ENCODE data around the gene GCNA.

Gene GCNA

DNA sequence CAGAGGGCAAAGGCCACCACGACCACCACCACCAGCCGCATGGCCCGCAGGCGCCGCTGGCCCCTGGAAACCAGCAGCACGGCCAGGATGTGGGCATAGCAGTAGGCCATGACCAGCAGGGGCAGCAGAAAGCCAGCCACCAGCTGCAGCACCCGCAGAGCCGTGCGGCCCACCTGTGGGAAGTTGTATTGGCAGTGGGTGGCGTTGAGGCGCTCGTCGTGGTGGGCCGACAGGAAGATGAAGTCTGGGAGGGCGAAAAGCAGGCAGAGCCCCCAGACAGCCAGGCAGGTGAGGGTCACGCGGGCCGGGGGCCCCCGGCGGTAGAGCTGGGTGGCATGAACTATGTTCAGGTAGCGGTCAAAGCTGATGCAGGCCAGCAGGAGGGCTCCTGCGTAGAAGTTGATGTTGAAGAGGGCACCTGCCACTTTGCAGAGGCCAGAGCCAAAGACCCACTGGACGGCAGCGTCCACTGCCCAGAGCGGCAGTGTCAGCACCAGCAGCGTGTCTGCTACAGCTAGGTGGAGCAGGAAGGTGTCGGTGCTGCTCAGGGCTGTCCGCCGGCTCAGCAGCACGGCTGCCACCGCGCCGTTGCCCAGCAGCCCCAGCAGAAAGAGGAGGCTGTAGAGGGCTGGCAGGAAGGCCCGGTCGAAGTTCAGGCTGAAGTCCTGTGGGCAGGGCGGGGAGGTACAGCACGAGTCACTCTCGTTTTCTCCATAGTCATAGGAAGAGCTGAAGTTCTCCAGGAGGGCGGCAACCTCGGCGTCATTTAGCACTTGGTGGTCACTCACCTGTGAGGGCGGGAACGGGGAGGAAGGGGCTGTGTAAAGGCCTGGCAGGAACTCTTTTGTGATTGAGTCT lies 38.7 kb downstream of the GCNA start:
- no peak for DNase-seq

DNA sequence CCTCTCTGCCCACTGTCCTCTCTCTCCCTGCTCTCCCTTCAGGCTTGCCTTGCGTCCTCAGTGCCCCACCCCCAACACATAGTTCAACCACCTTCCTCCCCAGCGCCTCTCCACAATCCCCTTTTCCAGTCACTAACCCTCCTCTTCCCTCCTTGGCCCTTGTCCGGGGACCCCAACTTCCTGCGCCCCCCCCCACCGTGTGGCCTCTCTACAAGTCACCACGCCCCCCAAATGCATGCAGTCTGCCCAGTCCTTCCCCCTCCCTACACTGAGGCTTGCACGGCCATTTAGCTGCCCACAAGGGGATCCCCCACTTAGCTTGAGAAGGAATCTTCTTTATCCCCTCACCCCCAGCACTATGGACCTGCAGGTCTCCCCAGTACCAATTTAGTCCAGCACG lies 39.5 kb downstream of the GCNA start:
- DNase-seq = no peak

DNA sequence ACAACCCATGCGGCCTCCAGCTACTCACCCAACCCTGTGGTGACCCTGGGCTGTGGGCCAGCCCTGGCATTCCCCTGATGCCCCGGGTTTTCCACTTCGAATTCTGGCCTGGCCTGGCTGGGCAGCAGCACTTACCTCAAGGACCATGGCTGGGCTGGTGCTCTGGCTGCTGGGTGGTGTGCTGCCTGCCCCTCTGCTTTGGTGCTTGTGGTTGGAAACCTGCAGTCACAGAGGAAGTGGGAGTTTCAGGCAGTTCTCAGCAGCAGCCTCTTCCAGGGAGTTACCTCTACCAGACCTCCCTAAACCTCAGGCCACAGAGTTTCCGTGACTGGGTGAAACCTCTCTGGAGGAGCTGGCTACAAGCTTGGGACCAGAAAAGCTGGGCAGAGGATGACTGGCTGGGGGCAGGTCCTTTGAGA lies 40.1 kb downstream of the GCNA start, which contains the start of gene CXCR3:
Gene CXCR3 (minus strand): TSS at position 209 of the 419 bp plus-strand sequence. CDS start 62 bp downstream, at position 147.
- DNase-seq = peak; percentile 87

DNA sequence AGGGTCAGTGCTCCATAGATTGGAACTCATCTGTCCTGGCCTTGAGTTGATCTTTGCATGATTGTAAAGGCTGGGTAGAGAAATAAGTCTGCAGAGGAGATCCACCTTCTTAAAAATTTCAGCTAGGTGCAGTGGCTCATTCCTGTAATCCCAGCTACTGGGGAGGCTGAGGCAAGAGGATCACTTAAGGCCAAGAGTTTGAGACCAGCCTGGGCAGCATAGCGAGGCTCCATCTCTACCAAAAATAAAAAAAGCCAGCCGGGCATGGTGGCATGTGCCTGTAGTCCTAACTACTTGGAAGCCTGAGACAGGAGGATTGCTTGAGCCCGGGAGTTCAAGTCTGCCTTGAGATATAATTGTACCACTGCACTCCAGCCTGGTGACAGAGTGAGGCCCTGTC lies 40.5 kb downstream of the GCNA start:
- DNase-seq = no peak

DNA sequence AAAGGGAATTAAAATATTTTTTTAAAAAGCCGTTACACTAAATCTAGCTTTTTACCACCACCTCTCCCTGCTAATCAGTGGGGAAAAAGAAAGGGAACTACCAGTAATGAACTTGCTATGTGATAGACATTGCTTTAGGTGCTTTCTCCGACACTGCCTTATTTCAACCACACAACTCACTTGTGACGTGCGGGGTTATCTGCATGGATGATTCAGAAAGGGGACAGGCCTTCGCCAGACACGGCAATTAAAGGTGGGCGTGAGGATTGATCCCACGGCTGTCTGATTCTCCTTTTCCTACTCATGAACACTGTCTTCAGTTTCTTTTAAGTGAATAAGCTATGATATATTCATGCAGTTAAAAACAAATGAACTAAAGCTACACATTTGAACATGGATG lies 41.0 kb downstream of the GCNA start:
- peak; percentile 25 for DNase-seq

DNA sequence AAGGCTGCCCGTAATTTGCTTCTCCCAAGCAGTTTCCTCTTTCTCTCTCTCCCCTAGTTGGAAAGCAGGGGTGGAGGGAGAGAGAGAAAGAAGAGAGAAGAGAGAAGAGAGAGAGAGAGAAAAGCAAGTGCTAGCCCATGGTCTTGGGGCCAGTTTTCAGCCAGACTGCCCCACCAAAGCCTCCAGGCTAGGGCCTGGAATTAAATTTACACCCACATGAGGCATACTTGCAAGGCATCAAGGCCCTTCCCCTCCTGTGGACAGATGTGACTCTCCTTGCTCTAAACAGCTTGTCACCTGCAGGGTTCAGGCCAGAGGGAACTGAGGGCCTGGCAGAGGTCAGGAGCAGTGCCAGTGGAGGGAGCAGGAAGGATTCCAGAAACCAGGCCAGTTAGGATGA lies 41.7 kb downstream of the GCNA start:
- peak; percentile 6 for DNase-seq

DNA sequence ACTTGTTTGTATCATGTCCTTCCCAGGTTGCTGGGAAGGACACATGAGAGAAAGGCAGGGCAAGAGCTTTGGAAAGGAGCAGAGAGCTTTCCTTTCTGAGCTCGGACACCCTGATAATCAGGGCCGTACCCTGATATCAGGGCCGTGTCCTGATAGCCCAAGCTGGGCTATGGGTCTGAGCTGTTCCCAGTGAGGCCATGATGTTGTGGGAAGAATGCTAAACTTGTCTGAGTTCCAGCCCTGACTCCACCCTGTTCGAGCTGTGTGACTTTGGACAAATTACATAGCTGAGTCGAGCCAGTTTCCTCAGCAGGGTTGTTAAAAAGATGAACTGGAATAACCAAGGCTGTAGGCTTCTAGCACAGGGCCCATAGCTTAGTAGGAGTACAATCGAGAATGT lies 43.4 kb downstream of the GCNA start:
- DNase-seq = no peak

DNA sequence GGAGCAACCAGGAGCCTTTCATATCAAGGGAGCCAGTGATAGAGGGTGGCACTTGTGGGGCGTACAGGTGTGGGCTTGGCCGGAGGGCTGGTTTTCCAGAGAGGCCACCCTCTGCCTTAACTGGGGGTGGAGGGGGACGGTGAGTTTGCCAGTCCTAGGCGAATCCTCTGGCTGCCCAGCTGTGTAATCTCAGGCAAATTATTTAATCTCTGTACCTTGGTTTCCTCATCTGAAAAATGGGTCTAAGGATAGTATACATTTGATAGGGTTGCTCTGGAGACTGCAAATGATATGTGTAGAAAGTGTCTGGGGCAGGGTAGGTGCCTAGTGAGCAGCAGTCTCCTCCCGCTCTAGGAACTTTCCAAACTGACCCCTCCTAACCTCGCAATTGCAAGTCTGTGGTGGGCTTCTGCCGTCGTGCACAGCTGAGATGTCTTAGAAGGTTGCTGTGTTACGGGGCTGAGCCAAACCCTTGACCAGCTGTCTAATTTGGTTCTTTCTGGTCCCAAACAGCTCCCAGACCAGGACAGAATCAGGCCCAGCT lies 43.9 kb downstream of the GCNA start:
- no peak for DNase-seq

DNA sequence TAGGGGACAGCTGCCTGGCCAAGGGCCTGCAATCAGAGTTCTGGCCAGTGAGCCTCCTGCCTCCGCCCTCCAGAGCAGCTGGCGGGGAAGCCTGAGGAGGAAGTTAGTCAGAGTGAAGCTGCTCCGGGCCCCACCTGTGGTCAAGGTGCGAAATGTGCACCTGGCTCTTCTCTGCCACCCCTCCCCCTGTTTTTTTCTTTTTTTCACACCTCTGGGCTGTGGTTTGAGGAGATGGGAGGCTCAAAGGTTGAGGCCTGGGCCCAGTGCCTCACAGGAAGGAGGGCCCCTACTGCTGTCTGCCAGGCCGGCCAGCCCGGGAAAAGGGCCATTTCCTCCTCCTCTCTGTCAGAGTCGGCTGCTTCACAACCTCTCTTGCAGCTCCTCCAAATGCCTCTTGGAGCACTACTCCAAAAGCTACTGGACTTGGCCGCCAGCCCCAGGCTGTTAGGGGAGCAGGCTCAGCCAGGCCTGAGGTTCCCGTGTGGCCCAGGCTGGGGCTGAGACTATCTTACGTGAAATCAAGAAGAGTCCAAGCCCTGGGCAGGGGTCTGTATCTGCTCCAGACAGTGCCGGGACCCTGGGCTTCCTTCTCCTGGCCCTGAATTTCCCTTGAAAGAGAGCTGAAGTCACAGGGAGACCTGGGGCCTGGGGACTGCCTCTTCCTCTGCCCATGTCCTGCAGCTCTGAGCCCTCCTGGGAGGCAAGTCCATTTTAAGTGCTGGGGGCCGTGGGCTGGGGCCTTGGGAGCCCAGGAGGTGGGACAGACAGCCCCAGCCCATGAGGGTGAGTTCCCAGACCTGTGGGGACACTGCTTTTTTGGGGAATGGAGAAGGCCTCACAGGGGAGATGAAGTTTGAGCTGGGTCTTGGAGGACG lies 44.6 kb downstream of the GCNA start:
- DNase-seq = peak; percentile 32

DNA sequence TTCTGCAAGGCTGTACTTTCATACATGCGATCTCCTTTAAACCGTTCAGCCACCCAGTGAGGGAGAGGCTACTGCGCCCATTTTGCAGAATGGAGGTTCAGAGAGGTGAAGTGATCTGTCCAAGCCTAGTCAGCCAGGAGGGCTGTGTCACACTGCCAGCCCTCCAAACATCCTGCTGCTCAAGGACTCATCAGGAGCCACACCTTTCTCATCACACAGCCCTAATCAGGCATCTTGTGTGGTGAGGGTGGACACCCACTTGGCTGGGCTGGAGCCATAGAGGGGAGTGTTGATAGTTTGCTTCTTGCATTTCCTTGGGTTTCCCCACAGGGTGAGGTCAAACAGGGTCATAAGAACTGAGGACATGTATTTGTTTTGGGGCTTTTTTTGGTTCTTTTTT lies 45.5 kb downstream of the GCNA start:
- DNase-seq = no peak

DNA sequence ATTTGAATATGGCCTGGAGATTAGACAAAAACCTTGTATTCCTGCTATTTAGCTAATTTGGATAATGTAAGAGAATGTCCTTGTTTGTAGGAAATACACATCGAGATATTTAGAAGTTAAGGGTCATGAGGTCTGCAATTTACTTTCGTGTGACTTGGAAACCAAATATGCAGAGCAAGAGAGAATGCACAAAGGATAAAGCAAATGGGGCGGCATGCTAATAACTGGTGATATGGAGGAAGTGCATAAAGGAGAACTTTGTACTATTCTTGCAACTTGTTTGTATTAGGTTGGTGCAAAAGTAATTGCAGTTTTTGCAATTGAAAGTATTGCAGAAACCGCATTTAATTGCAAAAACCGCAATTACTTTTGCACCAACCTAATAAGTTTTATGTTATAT lies 47.2 kb downstream of the GCNA start:
- DNase-seq = no peak

DNA sequence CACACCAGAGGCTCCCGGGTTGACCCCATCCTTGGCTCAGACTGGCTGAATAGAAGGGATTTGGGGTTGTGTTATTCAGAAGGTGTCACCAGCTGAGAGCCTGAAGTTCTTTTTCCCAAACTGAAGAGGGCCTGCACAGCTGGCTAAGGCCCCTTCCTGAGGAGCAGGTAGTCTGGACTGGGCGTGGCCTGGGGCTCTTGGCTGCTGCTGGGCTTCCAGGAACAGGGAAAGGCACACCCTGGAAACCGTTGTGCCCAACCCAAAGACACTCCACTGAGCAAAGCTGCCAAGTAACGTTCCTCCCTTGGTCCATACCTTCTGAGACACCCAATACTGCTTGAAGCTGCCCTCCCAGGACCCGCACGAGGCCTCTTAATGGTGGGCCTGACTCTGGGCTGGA lies 48.3 kb downstream of the GCNA start:
- no peak for DNase-seq

DNA sequence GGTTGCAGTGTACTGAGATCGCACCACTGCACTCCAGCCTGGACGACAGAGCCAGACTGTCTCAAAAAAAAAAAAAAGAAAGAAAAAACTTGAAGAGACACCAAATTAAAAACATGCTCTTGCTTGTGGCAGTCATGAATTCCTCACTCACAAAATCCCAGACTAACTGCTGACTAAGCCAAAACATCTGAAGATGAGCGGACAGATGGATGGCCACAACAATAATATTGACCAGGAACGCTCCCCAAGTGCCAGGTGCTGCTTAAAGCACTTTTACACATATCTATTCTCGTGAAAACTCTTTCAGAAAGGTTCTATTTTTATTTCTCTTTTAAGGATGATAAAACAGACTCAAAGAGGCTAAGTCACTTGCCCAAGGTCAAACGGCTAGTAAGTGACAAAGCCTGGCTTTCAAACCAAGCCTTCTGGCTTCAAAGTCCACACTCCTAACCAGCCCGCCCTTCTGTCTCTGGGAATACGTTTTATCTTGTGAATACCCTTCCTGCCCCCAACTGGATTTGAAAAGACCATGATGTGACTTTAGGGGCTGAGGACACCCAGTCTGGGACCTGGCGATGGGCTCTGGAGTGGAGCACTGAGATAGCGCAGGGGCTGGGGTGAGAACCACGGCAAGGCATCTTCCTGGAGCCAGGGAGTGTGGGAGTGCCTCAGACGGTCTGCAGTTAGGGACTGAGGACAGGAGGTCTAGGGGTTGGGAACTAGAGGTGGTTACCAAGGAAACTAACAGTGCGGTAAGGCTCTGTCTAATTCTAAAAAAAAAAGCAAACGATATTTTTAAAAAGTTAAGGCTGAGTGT lies 49.6 kb downstream of the GCNA start:
- no peak for DNase-seq

DNA sequence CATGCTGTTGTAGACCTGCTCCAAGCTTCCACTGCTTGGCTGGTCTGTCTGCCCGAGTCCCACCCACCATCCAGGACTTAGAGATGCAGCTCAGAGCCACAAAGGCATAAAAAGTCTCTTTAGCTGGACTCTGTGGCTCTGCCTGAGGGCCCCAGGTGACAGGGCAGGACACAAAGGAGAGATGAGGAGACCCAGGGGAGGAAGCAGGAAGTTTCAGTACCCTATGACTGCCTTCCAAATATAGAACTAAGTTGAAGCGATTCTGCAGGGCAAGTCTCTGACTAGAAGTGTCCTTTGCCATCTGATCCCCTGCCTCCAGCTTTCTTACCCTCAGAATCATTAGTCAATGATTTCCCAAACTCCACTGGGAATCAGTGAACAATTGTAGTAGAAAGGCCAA lies 51.2 kb downstream of the GCNA start:
- DNase-seq = no peak

DNA sequence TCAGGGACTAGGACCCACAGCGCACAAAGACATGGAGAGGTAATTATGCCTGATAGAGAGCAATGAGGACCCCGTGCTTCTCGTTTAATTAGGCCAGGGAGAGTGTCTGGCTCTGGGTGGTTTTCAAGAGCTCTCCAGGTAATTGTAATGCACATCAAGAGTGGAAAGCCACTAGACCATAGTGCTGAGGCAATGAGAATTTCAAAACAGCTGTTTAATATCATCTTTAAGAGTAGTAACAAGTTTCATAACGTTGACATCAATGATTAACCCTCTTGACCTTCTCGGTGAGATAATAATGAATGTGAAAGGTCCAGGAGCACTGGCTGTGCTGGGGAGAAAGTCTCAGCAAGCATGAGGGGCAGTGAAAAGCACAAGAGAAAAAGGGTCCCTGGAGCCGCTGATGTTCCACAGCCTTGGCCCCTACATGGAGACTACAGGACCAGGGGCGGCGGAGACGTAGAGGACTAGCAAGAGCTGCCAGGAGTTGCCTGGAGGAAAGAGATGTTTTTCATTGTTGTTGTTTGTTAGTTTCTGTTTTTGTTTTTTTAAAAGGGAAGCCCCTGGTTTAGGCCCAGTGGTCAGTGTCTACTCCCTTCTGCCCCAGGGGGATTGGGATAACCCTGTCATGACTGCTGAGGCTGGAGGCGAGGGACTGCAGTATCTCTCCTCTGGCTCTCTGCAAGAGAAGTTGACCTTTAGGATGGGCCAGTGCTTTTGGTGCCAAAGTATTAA lies 54.9 kb downstream of the GCNA start:
- DNase-seq = no peak

DNA sequence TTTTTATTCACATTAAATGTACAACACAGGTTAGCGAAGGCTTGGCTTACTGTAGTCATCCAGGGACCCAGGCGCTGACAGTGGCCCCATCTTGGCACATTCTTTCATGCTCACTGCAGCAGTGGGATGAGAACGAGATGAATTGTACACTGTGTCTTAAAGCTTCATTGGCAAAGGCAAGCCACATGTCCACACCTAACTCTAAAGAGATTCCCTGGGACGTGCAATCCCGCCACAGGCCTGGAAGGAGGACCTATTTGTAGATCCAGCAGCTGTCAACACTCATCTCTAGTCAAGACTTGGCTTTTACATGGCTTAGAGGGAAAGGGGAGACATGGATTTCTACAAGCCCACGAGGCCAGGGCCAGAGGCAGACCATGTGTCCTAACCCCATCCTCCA lies 56.1 kb downstream of the GCNA start:
- no peak for DNase-seq

DNA sequence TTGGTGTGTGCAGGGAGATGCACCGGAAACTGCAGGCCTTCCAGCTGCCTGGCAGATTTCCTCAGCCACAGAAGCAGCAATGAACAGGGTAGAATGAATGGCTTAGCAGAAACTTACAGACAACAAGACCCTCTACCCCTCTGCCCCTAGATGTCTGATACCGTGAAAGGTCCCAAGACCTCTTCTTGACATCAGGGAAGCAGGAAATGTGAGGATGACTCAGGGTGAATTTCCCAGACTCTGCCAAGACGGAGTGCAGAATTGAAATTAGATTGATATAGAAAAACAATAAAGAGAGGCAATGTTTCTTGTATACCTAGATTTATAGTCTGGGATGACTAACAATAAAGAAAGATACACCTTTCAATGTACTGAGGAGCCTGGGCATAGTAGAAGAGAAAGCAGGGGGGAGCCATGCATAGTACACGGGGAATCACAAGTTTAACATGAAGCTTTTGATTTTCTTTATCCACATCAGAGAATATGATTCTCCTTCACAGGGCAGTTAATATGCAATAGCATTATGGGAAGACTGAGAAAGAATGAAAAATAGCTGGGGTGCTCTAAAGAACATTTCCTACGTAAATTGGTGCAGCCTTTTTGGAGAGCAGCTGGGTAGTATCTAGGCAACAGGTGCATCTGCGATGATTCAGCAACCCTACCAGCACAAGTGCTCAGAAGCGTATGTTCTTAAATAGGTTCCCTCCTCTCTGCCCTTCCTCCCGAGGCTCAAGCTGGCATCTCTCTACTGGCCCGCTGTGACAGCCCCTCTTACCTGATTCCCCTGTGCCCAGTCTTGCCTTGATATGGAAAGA lies 58.4 kb downstream of the GCNA start:
- no peak for DNase-seq

DNA sequence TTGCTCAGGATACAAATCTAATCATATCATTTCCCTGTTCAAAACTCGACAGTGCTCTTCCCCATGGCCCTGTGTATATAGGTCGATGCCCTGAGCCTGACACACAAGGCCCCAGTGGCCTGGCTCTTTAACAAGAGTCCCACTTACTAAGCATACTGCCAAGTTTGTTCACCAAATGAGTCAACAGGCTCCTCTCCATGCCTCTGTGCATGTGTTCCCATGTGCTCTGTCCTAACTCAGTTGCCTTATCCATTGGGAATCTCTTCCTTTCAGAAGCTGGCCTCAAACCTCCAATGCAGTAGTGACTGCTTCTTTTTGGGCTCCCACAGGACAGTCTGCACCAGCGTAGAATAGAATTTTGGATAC lies 59.0 kb downstream of the GCNA start:
- DNase-seq = no peak

DNA sequence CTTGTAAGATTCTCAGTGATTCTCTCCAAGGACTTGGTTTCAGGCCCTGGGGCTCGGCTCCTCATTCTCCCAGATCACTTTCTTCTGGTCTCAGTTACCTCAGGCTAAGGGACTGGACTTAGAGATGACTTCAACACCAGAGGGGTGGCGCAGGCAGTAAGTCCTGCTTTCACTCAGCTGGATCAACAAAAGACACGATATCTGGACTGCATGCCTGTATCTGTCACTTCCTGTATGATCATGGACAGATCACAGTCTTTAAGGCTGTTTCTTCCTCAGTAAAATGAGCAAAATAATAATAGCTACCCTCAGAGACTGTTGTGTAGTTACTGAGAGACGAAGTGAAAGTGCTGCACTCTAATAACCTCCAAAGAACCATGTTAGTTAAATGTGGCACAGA lies 59.6 kb downstream of the GCNA start:
- DNase-seq = no peak

DNA sequence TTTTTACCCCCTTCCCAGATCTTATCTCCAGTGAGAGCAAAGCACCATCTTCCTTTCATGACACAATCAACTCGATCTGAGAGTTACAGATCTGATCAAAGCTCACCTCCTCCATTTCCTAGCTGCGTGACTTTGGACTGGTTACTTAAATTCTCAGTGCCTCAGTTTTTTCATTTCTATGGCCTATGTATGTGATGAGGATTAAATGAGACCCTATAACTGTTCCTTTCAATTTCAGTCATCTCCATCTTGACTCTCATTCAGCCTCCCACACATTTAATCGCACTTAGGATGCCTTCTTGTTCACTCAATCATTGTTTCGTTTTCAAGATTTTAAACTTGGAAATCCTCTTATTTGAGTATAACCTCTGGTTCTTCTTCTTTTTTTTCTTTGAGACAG lies 60.2 kb downstream of the GCNA start:
- no peak for DNase-seq

DNA sequence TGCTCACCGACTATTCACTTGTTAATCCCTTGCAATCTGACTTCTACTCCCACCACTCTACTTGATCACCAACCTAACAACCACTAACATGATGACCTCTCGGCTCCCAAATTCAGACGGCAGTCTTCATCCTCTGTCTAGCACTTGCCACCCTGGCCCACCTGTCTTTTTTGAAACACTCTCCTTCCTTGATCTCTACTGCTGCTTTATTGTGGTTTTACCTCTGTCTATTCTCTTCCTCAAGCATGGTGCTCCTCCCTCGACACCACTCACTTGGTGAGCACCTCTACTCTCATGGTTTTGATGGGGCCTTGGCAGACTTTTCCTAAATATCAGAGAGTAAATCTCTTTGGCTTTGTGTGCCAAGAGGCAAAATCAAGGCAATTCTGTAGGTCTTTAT lies 61.8 kb downstream of the GCNA start:
- DNase-seq = no peak

All from GF-D8 (cell line).